ENCODE data around the gene MMD2.

The MMD2 gene

DNA sequence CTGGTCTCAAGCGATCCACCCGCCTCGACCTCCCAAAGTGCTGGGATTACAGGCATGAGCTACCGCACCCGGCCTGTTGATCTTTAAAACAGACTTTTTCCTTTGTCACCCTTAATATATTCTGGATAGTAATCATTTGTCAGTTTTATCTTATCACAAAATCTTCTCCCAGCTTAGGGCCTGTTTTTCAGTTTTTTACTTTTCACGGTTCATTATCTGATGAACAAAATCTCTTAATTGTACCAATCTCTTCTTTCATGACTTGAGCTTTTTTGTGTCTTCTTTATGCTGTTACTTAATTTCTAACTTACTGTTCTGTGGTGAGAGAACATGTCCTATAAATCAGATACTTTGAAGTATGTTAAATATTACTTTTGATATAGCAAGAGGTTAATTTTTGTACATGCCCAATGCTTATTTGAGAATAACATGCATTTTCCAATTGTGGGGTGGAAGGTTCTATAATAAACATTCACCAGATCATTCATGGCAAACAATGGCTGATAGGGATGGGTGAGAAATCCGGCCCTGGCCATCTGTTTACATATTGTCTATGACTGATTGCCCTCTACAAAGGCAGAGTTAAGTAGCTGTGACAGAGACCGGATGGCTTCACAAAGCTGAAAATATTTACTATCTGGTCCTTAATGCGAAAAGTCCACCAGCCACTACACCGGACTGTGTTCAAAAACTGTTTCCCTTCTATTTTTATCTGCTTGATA, 102.5 kb downstream of the MMD2 start:
- no peak overlapping the region for H3K4me2 ChIP-seq
- no peak overlapping the region for H3K4me3 ChIP-seq (IDR thresholded peaks at IDR 0.05; ENCODE audit: insufficient read depth, low read depth, low read length)
- no peak overlapping the region for H3K9ac ChIP-seq
- no peaks in the 10 kb centered on the region; the same call in 1 of the 2 replicates for H3K36me3 ChIP-seq (ENCODE audit: insufficient read depth)
- H4K20me1 ChIP-seq (ENCODE audit: insufficient read depth), result no peaks in the 10 kb centered on the region
- H3K27me3 ChIP-seq (ENCODE audit: insufficient read depth, low read depth), result no peaks in the 10 kb centered on the region
- H2AFZ ChIP-seq (ENCODE audit: low read depth), result no peak overlapping the region
- H3K4me1 ChIP-seq (ENCODE audit: low read depth, poor library complexity, severe bottlenecking), result no peaks in the 10 kb centered on the region
- no peak for TF ChIP-seq CTCF (conservative IDR thresholded peaks at IDR 0.05; ENCODE audit: low read depth, low read length)
- H3K79me2 ChIP-seq (ENCODE audit: insufficient read depth, low read depth), result no peaks in the 10 kb centered on the region
- H3K27ac ChIP-seq, result no peak overlapping the region

Measured in KMS-11 (cell line).